ENCODE measurements around the gene USP48.

USP48 gene

GRCh38 chr1:21666576-21667320 lies 116.2 kb downstream of the USP48 start:
- peak; percentile 52 to 89 for DNase-seq

DNA sequence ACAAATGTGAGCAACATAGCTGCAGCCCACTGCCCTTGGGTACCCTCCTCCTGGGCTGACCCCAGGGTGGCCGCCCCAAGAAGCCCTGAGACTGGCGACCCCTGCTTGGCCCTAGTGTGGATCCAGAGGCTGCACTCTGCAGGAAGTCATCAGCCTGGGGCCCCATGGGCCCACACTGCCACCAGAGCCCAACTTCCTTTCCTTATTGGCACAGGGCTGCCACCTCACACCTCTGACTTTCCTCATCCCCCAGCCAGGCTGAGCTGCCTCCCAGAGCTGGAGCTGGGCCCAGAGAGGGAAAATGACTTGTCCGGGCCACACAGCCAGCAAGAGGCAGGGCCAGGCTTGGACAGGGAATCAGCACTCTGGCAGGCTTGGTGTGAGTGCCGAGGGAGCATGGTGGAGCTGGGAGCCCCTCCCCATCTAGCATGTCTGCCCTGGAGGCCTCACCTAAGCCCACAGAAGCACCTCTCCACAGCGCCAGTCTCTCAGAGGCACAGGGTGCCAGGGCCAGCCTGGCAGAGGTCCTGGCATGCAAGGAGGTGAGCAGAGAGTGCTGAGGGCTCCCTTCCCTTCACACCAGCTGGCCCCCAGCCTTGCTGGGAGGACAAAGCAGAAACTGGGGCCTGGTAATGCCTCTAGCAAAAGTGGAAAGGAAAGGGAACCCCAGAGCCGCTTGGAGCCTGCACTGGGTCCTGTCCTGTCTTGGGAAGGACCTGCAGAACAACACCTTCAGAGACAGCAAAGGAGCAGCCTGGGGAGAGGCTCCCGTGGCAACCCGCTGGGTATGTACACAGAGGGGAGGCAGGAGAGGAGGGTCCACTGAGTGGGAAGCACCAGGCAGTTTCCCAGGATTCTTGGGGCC lies 117.0 kb downstream of the USP48 start:
- DNase-seq, result peak; percentile 36 to 66

GRCh38 chr1:21664806-21665588 lies 118.0 kb downstream of the USP48 start:
- no peak for DNase-seq

DNA sequence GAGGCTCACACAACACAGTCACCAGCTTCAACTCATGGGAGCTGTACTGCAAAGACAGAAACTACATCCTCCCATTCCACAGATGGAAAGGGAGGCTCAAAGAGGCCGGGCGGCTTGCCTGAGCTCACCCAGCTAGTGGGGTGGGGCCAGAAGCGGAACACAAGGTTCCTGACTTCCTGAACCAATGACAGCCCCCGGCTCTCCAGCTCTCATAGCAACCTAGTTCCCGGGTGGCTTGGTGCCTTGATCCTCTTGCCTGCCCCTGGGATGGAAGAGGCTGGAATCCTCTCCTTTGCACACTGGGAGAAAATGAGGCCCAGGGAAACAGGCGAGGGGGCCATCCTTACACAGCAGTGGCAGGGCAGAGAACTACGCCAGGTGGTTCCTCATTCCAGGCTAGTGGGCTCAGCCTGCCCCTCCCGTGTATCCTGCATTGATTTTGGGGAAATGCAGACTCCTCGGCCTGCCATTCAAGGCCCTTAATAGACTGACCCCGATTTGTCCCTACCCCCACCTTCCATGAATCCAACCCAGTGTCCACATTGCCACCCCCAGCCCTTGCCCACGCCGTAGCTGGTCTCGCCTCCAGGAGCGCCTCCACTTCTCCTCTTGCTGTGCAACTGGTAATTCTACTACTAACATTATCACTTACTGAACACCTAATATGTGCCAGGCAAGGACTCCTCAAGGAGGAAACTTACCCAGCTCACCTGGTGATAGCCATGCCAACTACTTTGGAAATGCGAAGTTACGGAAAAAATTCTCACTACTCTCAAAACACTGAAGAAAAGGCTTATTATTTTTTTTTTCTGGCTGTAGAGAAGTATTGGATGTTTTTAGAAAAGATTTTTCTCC lies 118.8 kb downstream of the USP48 start:
- DNase-seq, result peak; percentile 21 to 65

- DNase-seq, result no peak
These were observed 119.5 kb downstream of the USP48 start for GRCh38 chr1:21663248-21663950.

GRCh38 chr1:21662426-21663247 lies 120.3 kb downstream of the USP48 start:
- no peak for DNase-seq

GRCh38 chr1:21661886-21662285 lies 121.1 kb downstream of the USP48 start:
- DNase-seq, result no peak

- DNase-seq, result no peak
These were observed 123.0 kb downstream of the USP48 start for GRCh38 chr1:21659924-21660326.

DNA sequence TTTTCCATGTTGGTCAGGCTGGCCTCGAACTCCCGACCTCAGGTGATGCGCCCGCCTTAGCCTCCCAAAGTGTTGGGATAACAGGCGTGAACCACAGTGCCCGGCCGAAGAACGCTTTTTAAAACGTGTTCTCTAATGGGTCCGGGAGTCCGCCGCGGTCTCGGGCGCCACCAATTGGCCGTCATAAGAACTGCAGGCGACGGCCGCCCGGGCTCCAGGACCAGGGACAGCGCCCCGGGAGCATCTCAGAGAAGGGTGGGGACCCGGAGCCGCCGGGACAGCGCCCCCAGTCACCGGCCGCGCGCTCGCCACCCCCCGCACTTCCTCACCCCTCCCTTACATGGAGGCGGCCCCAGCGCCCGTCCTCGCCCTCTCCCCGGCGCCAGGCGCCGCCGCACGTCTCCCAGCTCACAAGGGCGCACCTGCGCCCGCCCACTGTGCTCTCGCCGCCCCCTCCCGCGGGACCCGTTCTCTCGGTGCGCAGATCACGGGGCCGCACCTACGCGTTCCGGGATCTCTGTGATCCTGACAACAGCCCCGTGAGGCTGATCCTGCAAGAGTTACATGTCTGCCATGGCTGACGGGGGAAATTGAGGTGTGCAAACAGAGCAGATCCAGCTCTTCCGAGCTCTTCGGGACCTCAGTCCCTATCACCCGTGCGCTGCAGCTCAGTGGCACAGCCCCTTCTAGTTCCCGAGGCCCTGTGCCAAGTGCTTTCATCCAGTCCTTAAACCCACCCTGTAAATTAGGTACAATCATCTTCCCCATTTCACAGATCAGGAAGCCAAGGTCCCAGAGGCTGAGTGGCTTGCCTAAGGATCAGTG lies 123.6 kb downstream of the USP48 start:
- DNase-seq, result peak; percentile 67 to 69

- no peak for DNase-seq
These were observed 125.3 kb downstream of the USP48 start for GRCh38 chr1:21657456-21658190.

DNA sequence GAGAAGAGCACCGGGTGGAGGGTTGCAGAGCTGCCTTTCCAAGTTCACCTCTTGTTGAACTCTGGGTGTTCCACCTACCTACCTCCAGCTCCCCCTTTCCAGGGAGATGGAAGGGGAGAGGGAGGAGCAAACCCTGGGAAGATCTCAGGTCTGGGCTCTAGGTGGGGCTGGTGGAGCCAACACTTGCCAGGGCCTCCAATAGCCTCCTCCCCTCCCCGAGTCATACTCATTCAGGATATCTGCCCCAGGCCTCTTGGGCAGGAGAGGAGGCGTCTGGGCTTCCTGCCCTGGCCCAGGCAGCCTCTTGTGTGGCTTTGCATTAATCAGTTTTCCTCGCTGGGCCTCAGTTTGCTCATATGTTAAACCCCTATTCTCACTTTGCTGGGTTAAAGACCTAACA lies 127.2 kb downstream of the USP48 start:
- DNase-seq, result no peak

GRCh38 chr1:21655259-21655658 lies 127.7 kb downstream of the USP48 start:
- DNase-seq, result no peak

DNA sequence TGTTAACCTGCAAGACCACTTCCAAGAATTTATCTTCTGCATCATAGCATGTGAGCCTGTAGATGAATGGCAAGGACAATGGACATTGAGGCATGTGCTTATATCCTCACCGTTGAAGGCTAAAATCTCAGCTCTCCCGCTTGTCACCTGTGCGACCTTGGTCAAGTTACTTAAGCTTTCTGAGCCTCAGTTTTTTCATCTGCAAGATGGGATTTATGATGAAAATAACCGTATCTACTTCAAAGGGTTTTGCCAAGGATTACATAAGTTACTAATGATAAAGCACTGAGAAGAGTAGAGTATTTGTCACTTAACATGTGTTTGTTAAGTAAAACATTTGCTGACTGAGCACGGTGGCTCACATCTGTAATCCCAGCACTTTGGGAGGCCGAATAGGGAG lies 128.7 kb downstream of the USP48 start:
- no peak for DNase-seq

GRCh38 chr1:21653744-21654100 lies 129.2 kb downstream of the USP48 start:
- DNase-seq, result no peak

DNA sequence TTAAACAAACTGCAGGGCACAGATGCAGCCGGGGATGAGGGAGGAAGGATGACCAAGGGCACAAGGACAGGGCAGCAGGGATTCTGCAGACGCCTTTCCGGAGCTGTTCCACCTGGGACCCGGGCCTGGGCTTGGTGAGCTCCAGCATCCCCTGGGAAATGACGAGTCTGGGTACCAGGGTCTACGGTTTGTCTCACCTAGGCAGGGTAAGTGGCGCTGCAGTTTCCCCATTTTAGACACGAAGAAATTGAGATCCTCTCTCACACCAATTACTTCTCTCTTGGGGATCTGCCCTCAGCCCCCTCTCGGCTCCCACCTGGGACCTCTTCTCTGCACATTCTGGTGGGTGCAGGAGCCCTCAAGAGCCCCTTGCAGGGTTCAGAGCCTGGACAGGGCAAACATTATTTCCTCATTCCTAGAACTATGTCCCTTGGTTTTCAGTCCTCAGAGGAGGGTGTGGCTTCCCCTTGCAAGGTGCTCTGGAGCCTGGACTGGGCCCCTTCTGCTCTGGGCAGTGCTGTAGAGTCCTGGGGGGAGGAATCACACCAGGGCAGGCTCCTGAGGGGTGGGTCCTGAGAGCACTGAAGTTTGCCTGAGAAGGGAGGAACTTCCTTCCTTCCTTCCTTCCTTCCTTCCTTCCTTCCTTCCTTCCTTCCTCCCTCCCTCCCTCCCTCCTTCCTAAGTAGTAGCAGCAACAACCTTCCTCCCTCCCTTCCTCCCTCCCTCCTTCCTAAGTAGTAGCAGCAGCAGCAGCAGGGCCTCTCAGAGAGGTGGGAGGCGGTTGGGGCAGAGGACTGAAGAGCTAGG lies 129.8 kb downstream of the USP48 start:
- no peak for DNase-seq

DNA sequence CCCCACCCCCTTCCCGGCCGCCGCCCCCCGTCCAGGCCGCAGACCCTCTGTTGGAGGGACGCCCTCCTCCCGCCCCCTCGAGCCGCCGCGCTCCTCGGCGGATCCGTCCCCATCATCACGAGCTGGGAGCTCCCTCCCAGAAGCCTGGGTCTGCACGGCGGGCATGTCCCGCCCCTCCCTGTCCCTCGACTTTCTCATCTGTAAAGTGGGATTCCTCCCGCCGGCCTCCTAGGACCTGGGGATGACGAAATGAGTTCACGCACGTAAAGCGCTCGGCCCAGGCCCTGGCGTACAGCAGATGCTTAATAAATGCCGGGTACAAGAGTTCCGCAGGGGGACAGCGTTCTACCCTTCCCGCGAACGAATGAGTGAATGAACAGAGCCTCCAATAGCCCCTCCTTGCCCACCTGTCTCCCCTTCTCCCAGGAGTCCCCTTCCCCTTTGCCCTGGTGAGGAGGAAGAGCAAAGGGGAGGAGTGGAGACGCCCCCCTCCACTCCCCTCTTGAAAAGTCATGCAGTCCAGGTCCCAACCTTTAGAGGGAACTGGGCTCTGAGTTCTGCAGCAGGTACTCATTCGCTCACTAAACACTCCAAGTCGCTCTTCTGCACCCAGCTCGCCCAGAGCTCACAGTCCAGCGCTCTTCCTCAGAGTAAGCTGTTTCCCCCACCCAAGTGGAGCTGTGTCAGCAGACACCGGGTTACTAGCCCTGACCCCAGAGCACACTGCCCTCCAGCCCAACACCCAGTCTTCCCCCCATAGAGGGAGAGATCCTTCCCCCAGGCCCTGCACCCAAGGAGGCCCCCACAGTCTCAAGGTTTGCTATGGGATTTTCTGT lies 130.6 kb downstream of the USP48 start:
- no peak for DNase-seq

Data from inflammatory macrophage (primary cell).